Right kidney (tissue), 1 donor: ENCODE data around the gene DCST2.

Experiments used
- DNase-seq: peaks from one replicate; pipeline ENCODE4 v3.0.0-alpha.2; 2016

Gene DCST2

DNA sequence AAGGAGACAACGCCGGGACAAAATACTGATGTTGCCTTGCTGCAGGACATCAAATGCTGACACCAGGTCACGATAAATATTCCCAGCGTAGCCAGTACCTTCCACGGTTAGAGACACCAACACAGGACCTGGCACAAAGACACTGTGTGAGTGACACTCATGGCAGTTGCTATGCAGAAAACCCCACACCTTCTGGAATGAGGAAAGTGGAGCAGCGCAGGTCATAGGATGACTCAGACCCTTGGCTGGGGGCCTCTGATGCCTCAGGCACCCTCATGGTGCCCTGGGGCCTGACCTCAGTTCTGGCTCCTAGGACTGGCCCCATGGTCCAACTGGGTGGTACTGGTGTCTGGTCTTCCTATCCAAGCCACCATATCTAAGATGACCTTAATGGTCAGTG lies 7.0 kb downstream of the DCST2 start:
- no peak for DNase-seq

DNA sequence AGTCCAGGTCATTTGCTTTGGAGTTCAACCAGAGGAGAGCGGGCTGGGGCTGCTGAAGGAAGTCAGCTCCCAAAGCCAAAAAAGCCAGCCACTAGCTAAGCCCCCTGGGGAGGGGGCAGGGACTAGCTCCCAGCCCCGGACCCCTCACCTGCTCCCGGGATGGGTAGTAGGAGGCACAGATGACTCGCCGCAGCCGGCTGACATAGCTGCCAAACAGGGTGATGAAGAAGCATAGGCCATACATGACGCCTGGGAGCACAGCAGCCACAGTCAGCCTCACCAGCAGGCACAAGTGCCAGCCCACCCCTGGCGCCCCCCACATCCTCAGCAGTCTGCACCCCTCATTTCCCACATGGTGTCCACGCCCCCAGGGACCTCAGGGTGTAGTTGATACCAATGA lies 7.4 kb downstream of the DCST2 start:
- no peak for DNase-seq

DNA sequence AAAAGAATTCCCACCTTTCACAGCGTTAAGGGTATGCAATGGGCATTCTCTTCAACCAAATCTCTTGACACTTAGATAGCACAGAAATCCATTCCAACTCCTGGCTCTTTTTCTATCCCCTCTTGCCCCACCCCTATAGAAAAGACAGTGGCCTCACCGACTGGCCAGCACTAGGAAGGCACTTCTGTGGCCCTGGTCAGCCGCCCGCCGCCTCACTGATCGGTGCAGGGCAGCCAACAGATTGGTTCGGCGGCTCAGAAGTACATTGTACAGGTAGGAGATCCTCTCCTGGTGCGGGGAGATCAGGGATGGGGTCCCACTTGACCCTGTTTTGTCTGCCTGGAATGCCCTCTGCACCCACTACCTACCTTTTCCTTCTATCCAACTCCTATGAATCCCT lies 9.3 kb downstream of the DCST2 start:
- no peak for DNase-seq

DNA sequence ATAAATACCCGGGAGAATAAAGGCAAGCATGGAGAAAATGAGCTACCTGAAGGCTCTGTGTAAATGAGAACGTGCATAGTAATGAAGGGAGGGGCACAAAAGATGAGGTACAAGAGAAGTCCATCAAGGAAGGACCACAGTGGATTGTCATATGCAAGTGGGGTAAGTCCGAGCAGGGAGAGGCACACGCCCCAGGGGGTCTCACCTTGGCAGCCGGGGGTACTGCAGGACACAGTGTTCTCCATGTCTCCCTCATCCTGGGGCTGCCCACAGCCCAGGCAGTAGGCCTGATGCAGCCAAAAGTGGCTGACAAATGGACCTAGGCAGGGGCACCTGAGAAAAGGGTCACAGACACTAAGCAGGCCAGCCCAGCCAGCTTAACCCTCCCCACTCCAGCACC lies 10.0 kb downstream of the DCST2 start:
- no peak for DNase-seq

DNA sequence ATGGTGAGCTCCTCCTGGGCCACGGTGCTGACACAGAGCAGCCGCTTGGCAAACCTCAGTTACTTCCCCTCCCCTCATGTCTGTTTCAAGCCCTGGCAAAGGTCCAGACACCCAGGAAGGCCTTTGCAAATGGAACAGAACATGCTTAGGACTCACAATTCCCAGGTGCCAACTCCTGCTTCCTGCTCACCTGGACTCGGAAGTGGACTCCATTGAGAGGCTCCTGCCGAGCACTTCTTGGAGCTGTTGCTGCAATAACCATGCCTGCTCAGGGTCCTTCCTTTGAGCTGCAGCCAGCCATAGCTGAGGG lies 10.7 kb downstream of the DCST2 start:
- no peak for DNase-seq

DNA sequence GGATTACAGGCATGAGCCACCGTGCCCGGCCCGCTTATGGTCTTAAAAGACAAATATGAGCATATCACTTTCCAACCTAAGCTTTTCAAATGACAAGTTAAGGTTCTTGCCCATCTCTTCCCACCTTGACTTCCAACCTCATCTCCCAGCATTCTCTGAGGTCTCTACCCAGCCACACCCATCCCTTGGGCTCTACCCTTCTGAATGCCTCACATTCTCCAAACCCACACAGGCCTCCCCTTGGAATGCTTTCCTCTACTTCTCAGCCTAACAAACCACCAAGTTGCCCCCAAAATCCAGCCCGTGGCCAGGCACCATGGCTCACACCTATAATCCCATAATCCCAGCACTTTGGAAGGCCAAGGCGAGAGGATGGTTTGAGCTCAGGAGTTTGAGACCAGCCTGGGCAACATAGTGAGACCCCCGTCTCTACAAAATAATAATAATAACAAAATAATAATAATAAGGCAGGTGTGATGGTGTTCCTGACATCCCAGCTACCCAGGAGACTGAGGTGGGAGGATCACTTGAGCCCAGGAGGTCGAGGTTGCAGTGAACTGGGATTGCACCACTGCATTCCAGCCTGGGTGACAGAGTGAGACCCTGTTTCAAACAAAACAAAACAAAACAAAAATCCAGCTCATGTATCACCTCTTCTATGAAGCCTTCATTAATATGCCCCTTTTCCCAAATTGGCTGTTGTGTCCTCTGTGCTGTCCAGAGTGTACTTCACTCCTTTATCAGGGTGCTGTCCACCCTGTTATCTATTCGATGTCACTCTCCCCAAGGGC lies 11.2 kb downstream of the DCST2 start:
- DNase-seq, result no peak

DNA sequence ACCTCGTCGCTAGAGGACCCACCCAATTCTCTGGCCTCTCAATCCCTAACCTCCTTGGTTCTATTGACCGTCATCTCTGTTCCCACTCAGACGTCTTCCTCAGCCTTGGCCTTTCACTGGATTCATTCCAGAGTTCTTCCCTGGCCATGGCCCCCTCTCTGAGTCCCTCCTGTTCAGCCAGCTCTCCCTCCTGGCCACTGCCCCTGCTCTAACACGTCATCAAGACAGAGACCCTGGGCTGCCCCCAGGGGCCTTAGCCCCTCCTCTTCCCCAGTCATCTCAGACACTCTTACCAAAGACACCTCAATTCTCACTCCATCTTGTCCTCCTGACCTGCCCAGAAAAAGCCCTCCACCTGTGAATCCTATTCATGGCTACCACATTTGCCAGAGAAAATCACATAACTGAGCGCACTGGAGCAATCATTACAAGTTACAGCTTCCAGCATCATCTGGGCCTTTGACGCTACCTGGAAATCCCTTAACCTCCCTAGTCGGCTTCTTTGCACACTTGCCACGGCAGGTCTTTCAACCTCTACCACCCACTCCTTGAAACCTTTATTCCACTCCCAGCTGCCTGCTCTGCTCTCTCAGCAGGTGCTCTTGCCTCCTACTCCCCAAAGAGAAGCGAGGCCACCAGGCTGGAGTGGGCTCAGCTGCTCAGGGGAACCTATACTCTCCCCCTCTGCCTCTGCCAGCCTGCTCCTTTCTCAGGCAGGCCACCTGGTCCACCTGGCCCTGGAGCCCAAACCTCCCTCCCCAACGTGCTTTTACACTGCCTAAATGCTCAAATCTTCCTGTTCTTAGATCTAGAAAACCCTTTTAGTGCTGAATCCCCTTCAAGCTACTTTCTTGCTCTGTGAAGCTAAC lies 14.0 kb downstream of the DCST2 start:
- no peak for DNase-seq

DNA sequence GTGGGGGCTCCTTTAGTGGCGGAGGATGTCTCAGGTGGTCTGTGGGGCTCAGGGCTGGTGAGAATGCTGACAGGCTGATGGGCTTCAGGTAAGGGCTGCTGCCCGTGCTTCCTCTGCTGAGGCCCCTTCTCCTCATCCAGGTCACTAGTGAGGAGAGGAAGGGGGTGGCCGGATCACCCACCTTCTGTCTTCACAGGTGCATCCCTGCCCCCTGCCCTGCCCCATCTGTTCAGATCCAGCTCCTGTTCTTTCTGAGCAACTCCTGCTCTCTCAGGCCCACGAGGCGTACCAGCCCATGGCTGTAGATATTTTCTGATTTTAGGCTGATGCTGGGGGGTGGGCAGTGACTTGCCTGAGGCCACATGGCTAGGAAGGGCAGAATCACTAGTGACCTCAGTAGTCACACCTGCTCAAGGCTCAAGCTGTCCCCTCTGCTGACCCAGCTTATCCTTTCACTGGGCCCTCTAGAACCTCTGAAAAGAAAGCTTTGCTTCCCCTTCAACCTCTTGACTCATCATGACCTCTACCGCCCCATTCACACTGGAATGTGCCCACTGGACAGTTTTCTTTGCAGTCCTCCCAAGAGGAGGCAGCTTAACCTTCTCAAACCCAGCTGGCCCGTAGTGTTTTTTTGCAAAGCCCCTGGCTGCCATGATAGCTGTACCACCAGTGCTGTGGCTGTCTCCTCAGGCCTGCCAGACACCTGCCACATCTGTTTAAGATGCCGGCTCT lies 14.8 kb downstream of the DCST2 start:
- DNase-seq, result no peak

DNA sequence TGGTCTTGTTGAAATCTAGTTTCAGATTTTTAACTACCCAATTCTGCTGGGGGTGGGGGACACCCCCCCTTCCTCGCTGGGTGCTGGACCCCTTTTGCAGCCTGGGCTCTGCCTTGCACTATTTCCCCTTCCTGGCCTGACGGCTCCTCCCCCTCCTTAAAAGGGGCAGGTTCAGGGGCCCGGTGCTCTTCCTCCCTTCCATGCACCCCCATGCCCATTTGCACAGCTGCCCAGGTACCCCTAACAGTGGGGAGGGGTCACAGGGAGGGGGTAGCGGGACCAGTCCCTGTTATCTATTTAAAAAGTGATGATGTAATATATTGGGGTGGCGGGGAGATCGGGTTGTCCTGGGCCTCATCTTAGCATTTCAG lies 15.7 kb downstream of the DCST2 start:
- no peak for DNase-seq

DNA sequence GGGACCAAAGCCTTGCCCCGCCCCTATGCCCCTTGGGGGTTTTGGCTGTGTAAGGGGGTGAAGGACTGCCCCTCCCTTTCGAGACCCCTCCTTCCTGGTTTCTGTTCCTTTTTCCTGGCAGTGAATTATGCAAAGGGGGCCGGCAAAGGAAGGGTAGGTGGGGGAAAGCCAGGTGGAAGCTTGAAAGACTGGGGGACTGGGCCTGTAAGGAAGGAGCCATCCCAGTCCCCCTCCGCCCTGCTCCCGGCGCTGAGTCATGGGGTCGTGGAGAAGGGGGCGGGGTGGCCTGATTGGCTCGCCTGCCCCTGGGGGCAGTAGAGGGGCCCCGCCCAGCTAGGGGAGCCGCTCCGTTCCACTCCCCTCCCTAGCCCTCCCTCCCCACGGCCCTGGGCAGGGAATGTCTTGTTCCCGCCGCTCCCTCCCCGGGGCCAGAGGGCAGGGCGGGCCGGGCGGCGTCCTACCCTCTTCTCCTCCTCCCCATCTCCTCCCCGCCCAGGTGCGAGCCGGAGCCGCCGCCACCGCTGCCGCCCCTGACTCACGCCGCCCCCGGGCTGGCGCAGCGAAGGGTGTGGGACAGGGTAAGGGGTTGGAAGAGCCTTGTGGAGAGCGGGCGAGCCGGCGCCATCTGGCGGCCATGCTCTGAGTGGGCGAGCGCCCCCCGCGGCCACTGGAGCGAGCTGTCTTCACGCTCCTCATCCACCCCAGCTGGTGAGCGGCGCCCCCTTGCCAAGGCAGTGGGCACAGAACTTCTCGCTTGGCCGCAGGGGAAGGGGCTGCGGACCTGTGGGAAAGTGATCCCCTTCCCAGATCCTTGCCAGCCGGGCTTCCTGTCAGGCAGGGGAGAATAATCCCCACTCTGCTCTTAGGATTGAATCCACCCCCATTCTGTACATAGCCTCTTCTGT lies 16.3 kb downstream of the DCST2 start:
- DNase-seq, result peak; percentile 95

DNA sequence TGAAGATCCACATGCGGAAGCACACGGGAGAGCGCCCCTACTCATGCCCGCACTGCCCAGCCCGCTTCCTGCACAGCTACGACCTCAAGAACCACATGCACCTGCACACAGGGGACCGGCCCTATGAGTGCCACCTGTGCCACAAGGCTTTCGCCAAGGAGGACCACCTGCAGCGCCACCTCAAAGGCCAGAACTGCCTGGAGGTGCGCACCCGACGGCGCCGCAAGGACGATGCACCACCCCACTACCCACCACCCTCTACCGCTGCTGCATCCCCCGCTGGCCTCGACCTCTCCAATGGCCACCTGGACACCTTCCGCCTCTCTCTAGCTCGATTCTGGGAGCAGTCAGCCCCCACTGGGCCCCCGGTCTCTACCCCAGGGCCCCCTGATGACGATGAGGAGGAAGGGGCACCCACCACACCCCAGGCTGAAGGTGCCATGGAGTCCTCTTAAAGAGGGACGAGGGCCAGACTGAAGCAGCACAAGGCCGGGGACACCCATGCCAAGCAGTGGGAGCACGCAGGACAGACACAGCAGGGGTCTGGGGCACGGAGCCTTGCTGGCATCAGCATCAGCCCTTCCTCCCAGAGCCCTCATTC lies 17.2 kb downstream of the DCST2 start:
- no peak for DNase-seq

DNA sequence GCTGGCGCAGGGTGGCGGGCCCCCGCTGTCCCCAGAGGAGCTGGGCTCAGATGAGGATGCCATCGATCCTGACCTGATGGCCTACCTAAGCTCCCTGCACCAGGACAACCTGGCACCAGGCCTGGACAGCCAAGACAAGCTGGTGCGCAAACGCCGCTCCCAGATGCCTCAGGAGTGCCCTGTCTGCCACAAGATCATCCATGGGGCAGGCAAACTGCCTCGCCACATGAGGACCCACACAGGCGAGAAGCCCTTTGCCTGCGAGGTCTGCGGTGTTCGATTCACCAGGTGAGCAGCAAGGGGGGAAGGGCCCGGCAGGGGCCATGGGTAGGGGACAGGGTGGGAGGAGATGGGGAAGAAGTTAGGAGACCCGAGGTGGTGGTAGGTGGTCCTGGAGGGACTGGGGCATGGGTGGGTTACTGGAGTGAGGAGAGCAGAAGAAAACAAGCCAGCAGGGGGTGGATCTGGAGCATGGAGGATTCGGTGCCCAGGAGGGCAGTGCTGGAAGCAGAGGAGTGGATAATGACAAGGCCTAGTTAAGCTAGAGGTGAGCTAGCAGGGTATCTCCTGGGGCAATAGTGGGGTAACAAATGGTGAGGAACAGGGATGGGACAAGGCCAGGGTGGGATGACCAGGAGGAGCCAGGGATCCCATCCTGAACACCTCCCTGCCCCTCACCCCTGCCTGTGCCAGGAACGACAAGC lies 17.9 kb downstream of the DCST2 start:
- DNase-seq, result no peak

DNA sequence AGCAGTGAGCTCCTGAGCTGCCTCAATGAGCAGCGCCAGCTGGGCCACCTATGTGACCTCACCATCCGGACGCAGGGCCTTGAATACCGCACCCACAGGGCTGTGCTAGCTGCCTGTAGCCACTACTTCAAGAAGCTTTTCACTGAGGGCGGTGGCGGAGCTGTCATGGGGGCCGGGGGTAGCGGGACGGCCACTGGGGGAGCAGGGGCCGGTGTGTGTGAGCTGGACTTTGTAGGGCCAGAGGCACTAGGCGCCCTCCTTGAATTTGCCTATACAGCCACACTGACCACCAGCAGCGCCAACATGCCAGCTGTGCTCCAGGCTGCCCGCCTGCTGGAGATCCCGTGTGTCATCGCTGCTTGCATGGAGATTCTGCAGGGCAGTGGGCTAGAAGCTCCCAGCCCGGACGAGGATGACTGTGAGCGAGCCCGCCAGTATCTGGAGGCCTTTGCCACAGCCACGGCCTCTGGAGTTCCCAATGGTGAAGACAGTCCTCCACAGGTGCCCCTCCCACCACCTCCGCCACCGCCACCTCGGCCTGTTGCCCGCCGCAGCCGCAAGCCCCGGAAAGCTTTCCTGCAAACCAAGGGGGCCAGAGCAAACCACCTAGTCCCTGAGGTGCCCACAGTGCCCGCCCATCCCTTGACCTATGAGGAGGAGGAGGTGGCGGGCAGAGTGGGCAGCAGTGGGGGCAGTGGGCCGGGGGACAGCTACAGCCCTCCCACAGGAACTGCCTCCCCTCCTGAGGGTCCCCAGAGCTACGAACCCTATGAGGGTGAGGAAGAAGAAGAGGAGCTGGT lies 18.7 kb downstream of the DCST2 start:
- no peak for DNase-seq

DNA sequence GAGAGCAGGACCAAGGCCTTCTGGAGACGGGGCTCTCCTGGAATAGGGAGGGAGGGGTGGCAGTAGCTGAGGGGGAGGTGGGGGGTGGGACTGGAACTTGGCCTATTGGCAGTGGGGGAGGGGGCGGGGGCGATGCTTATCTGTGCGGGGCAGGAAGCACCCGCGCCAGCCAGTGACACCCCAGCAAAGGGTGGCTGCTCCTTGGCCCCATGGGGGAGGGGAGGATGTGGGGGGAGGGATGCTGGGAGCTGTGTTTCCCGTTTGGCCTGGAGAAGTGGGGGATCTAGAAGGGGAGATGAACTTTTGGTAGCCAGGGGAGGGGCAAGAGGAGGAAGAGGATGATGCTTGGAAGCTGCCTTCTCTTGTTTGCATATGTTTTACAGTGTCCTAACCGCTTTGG lies 19.9 kb downstream of the DCST2 start:
- DNase-seq, result no peak

DNA sequence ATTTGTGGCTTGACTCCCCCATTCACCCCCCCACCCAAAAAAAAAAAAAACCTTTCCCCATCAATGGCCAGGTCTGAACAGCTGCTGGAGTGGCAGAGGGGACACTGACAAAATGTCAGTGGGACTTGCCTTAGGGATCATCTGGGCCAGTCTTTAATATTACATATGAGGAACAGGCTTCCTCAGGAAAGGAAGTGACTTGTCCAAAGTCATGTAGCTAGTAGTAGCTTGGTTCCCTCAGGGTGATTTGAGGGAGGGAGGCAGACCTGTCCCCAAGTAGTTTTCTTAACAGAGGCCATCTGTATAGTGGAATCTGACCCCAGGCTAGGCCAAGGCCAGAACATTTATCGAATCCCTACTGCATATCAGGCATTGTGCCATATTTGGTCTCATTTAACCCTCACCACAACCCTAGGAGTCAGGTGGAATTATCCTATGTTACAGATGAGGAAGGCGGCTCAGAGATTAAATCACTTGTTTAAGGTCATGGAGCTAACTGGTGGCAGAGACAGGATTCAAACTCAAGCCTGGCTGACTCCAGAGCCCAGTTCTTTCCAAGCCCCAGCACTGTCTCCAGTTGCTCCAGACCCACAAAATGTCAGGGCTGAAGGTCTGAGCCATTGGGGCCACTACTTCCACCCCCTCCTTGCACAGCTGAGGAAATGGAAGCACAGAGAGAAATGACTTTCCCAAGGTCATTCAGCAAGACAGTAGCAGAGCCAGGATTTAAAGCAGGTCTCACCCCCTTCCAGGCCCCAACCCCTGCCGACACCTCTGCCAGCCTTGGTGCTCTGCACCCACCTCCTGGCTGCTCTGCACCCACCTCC lies 20.6 kb downstream of the DCST2 start:
- DNase-seq, result no peak

DNA sequence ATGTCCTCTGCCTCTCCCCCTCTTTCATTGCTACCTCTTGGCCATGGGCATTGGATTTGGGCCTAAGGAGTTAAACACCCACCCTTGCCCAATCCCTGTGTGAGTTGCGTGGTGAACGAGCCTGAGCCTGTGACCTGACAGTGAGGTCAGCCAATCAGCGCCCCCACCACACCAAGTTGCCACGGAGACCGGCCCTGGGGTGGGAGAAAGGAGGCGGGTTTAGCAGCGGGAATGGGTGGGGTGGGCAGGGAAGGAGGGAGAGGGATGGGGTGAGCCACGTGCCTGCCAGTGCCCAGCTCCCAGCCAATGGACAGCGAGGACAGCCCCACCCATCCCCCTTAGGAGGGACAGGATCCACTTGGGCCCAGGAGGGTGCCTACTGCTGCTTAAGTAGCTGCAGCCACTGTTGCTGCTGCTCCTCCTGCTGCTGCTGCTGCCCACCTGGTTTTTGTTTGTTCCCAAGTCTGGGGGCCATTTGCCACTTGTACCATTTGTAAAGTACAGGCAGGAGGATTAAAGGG lies 21.5 kb downstream of the DCST2 start:
- DNase-seq, result no peak

DNA sequence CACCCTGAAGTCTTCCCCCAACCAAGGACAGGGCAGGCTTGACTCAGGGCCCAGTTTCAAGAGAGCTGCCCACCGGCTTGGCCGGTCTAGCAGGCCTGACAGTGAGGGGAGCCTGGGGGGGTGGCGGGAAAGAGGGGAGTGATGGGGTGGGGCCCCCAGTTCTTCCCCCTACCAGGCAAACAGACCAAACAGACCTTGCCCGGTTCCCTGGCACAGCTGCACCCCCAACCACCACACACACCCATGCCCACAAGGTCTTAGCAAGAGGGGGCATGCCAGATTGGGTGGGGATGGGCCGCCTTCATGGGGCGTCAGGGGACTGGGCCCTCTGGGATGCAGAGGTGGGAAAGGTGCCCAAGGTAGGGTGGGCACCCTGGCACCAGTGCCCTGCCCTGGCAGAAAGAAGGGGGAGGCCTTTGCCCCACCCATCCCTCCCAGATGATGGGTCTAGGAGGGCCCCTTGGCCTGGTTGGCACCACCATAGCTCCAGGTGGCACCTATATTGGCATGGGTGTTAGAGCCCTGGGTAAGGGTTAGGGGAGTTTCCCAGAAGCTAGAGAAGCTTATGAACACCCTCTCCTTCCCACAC lies 22.1 kb downstream of the DCST2 start:
- DNase-seq, result no peak

DNA sequence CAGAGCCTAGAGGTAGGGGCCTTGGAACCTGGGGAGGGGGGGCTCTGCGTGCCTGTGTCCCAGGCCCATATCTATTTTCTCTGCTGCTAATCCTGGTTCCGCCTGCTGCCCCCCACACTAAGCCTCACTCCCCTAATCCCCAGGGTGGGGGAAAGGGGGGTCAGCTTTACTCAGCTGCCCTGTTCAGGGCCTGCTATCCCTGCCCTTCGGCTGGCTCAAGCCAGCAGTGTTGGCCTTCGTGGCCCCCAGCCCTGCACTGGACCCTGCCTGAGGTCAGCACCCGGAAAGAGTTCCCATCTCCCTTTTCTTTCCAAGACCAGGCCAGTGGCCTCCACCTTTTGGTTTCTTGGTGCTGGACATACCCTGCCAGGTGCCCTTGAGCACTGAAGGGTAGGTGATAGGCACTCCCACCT lies 22.6 kb downstream of the DCST2 start:
- DNase-seq, result no peak
